T47D (cell line): Measurements from ENCODE around the gene KIF1C.
A peak's percentile ranks its signal among the peaks of the same experiment; 100 is the strongest.

Source experiments
- DNase-seq, 2 experiments: peaks; one replicate each; pipeline versions ENCODE4 v3.0.0 to v3.0.0-alpha.2; 2011 to 2012; ENCODE audit warnings: low read depth in 1 of 2, low spot score in 1 of 2
- JUND ChIP-seq: IDR thresholded peaks from 2 replicates; pipeline ENCODE4 v1.6.1; 2012; ENCODE audit warnings: low read depth
- in situ Hi-C: cut with HindIII; loops from 2 replicates; pipeline ENCODE4 v1.10.0; 2016; ENCODE audit warnings: low sequenced_read_pairs, low pct_unique_long_range_greater_than_20kb

Gene KIF1C

GRCh38 chr17:4972752-4973151 is 25.0 kb upstream of the KIF1C start:
- in situ Hi-C loops, result no loop called here
- TF ChIP-seq JUND, result no peak
- DNase-seq, result no peak

GRCh38 chr17:4973256-4974114 is 24.3 kb upstream of the KIF1C start:
- in situ Hi-C loops, result no loop called here
- no peak for DNase-seq
- TF ChIP-seq JUND, result no peak

DNA sequence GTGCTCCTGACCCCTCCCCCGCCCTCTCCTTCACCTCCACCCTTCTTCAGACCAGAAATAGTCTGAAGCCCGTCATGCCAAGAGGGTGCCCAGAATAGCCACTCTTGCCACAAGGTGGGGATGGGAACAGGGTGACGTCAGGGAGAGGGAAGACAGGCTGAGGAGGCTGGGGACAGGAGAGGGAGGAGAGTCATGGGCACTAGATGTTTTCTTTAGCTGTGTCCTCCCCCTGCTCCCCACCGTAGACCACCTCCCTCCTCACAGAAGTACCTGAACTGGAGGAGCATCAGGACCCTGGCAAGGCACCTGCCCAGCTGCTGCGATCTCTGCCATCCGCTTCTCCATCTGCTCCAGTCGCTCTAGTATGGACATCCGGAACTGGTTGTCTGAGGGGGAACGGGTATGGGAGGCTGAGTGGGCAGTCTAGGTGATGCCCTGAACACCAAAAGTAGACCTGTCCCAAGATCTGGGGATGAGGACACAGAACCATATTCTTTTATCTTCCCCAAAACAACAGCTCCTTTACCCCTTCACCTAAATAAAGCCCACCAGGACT is 23.6 kb upstream of the KIF1C start:
- no peak for DNase-seq
- in situ Hi-C loops, result no loop called here
- no peak for TF ChIP-seq JUND

DNA sequence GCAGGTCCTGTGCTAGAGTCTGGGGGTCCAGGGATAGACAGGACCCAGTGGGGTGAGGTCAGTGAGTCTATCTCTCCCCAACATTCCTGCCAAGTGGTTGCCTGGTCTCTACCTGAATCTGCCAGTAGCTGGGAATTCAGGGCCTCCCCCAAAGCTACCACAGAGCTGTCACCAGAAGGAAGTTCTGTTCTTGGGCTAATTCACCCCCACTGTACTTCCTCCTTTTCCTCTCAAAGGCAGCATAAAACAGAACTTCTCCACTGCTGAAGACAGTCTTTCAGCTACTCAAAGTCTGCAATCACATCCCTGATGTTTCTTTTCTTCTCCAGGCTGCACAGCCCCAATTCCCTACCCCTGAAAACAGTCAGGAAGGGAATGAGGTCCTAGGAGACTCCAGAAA is 19.0 kb upstream of the KIF1C start:
- TF ChIP-seq JUND, result no peak
- in situ Hi-C loops, result no loop called here
- no peak for DNase-seq

DNA sequence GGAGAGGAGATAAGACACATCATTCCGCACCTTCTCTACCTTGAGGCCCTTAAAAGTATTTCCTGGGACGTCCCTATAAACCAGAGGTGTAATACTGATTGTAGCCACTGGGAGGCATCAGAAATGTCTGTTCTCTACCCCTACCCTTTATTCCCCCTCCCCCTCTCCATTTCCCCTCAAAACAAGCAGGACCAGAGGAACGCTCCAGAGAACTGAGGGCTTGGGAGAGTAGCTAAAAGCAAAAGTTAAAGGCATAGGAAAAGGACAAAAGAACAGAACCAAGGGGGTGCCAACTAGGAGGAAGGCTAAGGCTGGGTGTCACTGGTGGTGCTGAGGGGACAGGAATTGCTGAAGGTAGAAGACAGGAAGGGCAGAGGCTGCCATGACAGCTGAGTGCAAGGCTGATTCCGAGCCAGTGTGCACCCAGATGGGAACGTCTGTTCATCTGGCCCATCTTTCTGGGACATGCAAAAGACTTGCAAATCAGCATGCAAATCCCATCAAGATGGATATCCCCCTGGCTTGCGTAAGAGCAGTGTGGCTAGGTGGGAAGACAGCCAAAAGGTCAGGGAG is 17.0 kb upstream of the KIF1C start:
- no peak for TF ChIP-seq JUND
- DNase-seq, result peak in 1 of 2 experiments; percentile 58
- in situ Hi-C loops, result no loop called here

GRCh38 chr17:4982305-4982704 is 15.4 kb upstream of the KIF1C start:
- in situ Hi-C loops, result no loop called here
- TF ChIP-seq JUND, result no peak
- no peak for DNase-seq

DNA sequence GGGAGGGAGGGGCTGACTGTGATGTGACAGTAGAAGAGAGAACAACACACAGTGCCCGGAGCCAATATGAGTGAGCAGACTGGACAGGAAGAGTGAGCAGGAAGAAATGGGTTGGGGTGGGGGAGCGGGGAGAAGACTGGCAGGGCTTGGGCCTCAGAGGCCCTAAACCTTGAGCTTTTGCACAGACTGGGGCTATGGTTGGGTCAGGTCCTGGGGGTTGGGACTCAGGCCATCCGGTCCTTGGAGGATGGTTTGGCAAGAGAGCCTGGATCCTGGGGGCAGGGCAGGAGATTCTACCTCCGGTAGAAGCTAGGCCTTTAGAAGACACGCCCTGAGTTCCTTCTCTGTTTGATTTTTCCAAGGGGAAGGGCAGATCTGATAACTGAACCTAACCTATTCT is 11.3 kb upstream of the KIF1C start:
- DNase-seq, result peak in 1 of 2 experiments; percentile 20
- in situ Hi-C loops, result no loop called here
- TF ChIP-seq JUND, result no peak

DNA sequence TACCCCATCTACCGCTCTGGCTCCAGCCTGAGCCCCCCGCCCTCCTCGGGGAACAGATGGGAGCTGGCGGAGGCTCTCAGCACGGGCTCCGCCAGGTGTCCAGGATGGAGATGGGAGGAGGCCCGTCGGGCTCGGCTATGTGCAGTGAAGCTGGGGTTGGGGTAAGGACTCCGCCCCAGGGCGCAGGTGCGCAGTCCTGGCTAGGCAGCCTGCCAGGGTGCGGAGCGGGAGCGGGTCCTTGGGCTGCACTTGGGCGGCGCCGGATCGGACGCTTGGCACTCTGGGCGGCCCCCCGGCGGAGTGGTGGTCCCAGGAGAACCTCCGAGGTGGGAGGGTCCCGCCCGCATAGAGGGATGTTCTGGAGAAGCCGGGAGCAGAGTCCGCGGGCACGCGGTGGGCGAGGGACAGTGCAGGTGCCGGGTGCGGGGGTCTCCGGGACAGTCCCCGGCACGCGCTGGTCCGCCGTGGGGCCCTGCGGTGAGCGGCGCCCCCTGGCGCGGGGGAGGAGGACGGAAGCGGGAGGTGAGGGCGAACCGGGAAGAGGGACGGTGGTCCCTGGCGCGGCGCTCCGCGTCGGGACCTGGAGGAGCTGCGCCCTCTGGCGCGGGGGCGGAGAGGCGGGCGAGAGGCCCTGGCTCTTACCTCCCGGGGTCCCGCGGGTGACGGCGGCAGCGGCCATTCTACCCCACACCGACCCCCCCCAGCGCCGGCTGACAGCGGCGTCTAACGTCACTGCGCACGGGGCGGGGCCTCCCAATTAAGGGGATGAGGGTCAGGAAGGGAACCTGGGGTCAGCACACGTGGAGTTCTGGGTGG is 10.6 kb upstream of the KIF1C start, which contains the start of gene CAMTA2:
Gene CAMTA2, minus strand, starts transcription at position 725 of the 816 bp plus-strand sequence. CDS start 1,453 bp downstream, outside the sequence.
- no peak for TF ChIP-seq JUND
- peak; percentile 47 to 73 for DNase-seq
- in situ Hi-C loops, result no loop called here

GRCh38 chr17:4987767-4988567 is 9.8 kb upstream of the KIF1C start:
- no peak for TF ChIP-seq JUND
- in situ Hi-C loops, result no loop called here
- DNase-seq, result no peak

DNA sequence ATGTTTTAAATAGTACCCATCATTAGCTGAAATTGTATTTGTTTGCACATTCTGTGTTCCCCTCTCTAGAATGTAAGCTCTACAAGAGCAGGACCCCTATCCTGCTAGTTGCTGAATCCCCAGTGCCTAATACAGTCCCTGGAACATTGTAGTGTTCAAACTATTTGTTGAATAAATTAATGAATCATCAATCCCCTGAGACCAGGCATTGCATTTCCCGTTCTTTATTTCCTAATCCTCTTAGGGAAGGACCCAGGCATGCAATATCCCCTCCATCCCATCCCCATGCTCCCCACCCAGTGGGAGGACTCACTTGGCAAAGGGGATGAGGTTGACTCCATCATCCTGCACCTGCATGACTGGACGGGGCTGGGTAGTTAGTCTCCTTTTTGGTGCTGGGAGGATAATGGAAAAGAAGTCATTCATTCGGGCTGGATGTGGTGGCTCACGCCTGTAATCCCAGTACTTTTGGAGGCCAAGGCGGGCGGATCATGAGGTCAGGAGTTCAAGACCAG is 3.6 kb upstream of the KIF1C start:
- in situ Hi-C loops, result no loop called here
- no peak for TF ChIP-seq JUND
- no peak for DNase-seq

GRCh38 chr17:4998027-4998731 is 429 bp downstream of the KIF1C start:
- peak in 1 of 2 experiments; percentile 35 for DNase-seq
- in situ Hi-C loops, result no loop called here

More at GRCh38 chr17:4998027-4998731, 429 bp downstream of the KIF1C start:
- no peak for TF ChIP-seq JUND
